Common myeloid progenitor, CD34-positive (primary cell): Measurements from ENCODE around the gene PNPLA2.

Experiments
- CTCF ChIA-PET: fragments of 350-600 bp; sonication (Branson Sonifier 250); formaldehyde crosslinking; loops from one replicate; lab custom pipeline; 2021; ENCODE audit warnings: antibody characterized with exemption; lab: Charles Lee
- POLR2A ChIA-PET: fragments of 350-600 bp; sonication (Branson Sonifier 250); formaldehyde crosslinking; loops from one replicate; lab custom pipeline; 2021; ENCODE audit warnings: antibody characterized with exemption; lab: Charles Lee
- DNase-seq, 3 donors: peaks; one replicate each; pipeline versions ENCODE4 v3.0.0 to v3.0.0-alpha.2; 2013
- H3K27ac ChIP-seq, 2 experiments: 1 replicate in 1 of 2; 2 replicates in 1 of 2; pipeline ENCODE4 v1.7.0; 2013; ENCODE audit warnings: inconsistent platforms in 2 of 2, low read length in 2 of 2, mild to moderate bottlenecking in 2 of 2, low read depth in 1 of 2, moderate library complexity in 1 of 2; ENCODE audit not compliant: severe bottlenecking in 2 of 2, insufficient read depth in 1 of 2, poor library complexity in 1 of 2
- H3K27me3 ChIP-seq, 5 experiments: replicated peaks in 2 of 5; 1 replicate in 3 of 5; 2 replicates in 2 of 5; pipeline versions ENCODE4 v1.6.1 to v1.7.0; 2013; ENCODE audit warnings: low read length in 4 of 5, mild to moderate bottlenecking in 2 of 5, moderate library complexity in 2 of 5, inconsistent platforms in 1 of 5; ENCODE audit not compliant: insufficient read depth in 5 of 5, control insufficient read depth in 4 of 5
- H3K36me3 ChIP-seq, 4 experiments: 1 replicate in 2 of 4; 2 replicates in 2 of 4; pipeline versions ENCODE4 v1.6.1 to v1.7.0; 2013; ENCODE audit warnings: low read length in 3 of 4, control low read depth in 1 of 4, mild to moderate bottlenecking in 1 of 4; ENCODE audit not compliant: control insufficient read depth in 4 of 4, insufficient read depth in 4 of 4
- H3K4me1 ChIP-seq, 4 experiments: 1 replicate in 3 of 4; 2 replicates in 1 of 4; pipeline versions ENCODE4 v1.6.1 to v1.7.1; 2013; ENCODE audit warnings: low read length in 3 of 4, mild to moderate bottlenecking in 3 of 4, control low read depth in 1 of 4, inconsistent platforms in 1 of 4, moderate library complexity in 1 of 4; ENCODE audit not compliant: control insufficient read depth in 4 of 4, insufficient read depth in 4 of 4; ENCODE audit errors: control extremely low read depth in 1 of 4
- H3K4me3 ChIP-seq, 7 experiments: 1 replicate in 4 of 7; 2 replicates in 3 of 7; pipeline versions ENCODE4 v1.5.1 to v1.7.0; 2013; ENCODE audit warnings: mild to moderate bottlenecking in 7 of 7, low read length in 6 of 7, moderate library complexity in 6 of 7, inconsistent platforms in 2 of 7, low read depth in 2 of 7, control low read depth in 1 of 7; ENCODE audit not compliant: insufficient read depth in 4 of 7, control insufficient read depth in 1 of 7; ENCODE audit errors: extremely low read depth in 1 of 7
- H3K9me3 ChIP-seq, 5 experiments: 1 replicate in 4 of 5; 2 replicates in 1 of 5; pipeline versions ENCODE4 v1.6.1 to v1.7.1; 2013; ENCODE audit warnings: low read length in 4 of 5, mild to moderate bottlenecking in 2 of 5, inconsistent platforms in 1 of 5, low read depth in 1 of 5, moderate library complexity in 1 of 5; ENCODE audit not compliant: control insufficient read depth in 4 of 5, insufficient read depth in 2 of 5; ENCODE audit errors: control extremely low read depth in 1 of 5
- WGBS: methylation state at CpG from one replicate; pipeline ENCODE4 v1.1.5; 2013; ENCODE audit not compliant: insufficient coverage; 5-methylcytosine and 5-hydroxymethylcytosine counted together

Gene PNPLA2

DNA sequence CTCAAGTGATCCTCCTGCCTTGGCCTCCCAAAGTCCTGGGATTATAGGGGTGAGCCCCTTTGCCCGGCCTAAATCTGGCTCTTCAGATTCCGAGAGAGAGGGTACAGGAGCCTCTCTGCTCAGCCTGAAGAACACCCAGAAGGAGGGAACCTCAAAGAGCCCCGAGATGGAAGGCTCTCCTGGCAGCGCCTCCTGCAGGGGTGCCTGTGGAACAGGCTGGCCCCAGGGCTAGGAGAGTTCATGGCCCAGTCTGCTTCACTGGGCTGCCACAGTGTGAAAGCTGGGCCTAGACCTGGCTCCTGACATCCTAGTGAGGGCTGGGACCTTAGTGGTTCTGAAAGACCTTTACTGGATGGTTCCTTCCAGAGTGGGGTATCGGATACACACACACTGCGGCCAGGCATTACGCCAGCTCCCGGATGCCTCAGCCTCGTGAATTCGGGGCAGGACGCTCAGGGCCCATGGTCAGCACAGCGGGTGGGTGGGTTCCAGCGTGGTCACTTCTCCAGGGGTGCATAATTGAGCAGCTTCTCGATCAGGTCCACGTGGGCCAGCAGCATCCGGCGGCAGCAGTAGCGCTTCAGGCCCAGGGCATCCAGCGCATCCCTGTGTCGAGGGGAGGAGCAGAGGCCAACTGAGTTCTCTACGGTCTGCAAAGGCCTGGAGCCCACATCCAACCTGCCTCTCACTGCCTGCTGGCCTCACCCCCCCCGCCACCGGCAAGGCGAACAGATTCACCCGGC lies 21.3 kb downstream of the PNPLA2 start:
- Histone ChIP-seq H3K9me3 (no peaks in the 10 kb centered on the region), H3K27ac (no peak overlapping the region), H3K27me3 (no peaks in the 10 kb centered on the region), H3K4me3 (no peak overlapping the region), H3K36me3 (peaks cover 2 to 45% (median 27%) of the 10 kb centered on the region in 4 experiments), H3K4me1 (peaks cover 0 to 38% (median 36%) of the 10 kb centered on the region in 4 experiments)
- WGBS: 94% methylated on average over 20 of the region's 25 CpGs
- no peak for DNase-seq
- ChIA-PET POLR2A (interaction anchor here (4.2 kb wide), 1 partner anchor 8 kb away, joined by 19 read pairs; the partner anchor contains the start of gene CD151), CTCF (interaction anchor here (1.0 to 2.2 kb wide), 6 partner anchors 9 to 136 kb away, joined by 3 to 11 read pairs (median 4); partner anchors contain the start of gene PNPLA2)

DNA sequence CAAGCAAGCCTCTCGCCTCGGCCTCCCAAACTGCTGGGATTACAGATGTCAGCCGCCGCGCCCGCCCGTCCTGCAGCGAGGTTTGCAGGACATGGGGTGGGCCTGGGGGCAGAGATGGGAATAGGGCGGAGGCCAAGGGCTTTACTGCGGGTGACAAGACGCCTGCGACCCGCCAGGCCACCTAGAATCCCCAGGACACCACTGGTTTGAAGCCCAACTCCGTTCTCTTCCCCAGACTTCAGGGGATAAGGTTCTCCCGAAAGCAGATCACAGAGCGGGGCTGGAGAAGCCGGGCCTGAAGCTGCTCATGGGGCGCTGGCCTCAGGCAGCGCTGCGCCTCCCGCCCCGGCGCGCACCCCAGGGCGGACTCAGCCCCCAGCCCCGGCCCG lies 23.3 kb downstream of the PNPLA2 start:
- Histone ChIP-seq H3K27ac (peak overlapping the region; percentile 84 to 95), H3K36me3 (peaks cover 2 to 37% (median 25%) of the 10 kb centered on the region in 4 experiments), H3K9me3 (no peaks in the 10 kb centered on the region), H3K4me3 (peak overlapping the region; percentile 81 to 99 (median 88)), H3K4me1 (peaks cover 0 to 52% (median 51%) of the 10 kb centered on the region in 4 experiments), H3K27me3 (no peaks in the 10 kb centered on the region)
- 1% methylated on average over 25 of the region's 27 CpGs for WGBS
- POLR2A ChIA-PET: interaction anchor here (0.5 to 4.2 kb wide), 6 partner anchors 10 to 393 kb away, joined by 3 to 19 read pairs (median 4); partner anchors contain the start of genes CD151 and PNPLA2
- CTCF ChIA-PET: interaction anchor here (1.5 to 2.2 kb wide), 4 partner anchors 8 to 28 kb away, joined by 4 to 11 read pairs (median 6); partner anchors contain the start of gene PNPLA2
- DNase-seq: peak in 1 of 3 donors; percentile 24

DNA sequence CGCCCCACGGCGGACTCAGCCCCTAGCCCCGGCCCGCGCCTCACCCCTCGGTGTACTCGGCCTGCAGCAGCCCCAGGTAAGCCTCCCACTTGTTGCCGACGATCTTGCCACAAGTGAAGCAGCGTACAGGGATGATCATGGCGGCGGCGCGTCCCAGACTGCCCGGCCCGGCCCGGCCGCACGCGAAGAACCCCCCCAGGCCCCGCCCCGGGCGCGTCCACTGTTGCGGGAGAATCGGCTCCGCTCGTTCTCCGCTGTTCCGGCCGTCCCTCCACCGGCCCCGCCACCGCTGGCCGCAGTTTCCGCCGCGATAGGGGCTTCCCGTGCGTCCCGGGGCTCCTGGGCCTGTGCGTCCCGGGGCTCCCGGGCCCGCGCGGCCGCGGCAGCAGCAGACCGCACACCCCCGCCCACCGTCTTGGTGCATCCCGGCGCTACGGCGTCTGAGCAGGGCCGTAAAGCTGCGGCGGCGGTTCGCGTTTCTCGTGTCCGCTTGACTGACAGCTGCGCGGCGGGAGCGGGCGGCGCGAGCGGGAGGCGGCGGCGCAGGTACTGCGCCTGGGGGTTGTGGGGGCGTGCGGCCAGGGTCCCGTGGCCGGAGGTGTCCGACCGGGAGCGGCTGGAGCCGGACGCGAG lies 23.8 kb downstream of the PNPLA2 start, which contains the start of the genes POLR2L and TSPAN4:
POLR2L (minus strand) TSS at position 160 of the 633 bp plus-strand sequence; CDS start at position 139, 21 bp downstream.
TSPAN4 (plus strand) TSS at position 483 of the 633 bp plus-strand sequence. CDS start 7,453 bp downstream, outside the sequence.
- H3K4me1 ChIP-seq: peaks cover 0 to 52% (median 51%) of the 10 kb centered on the region in 4 experiments
- POLR2A ChIA-PET: interaction anchor here (0.6 to 4.2 kb wide), 8 partner anchors 8 to 33 kb away, joined by 3 to 19 read pairs (median 4); partner anchors contain the start of genes CD151 and PNPLA2
- CTCF ChIA-PET: interaction anchor here (1.0 to 2.4 kb wide), 4 partner anchors 9 to 29 kb away, joined by 4 to 8 read pairs (median 4); partner anchors contain the start of gene PNPLA2
- DNase-seq: peak; percentile 84 to 93 (median 92)
- no peaks in the 10 kb centered on the region for H3K27me3 ChIP-seq
- under 1% methylated on average over 62 of the region's 87 CpGs for WGBS
- H3K9me3 ChIP-seq: no peaks in the 10 kb centered on the region
- H3K4me3 ChIP-seq: peak within 1 kb of the TSS; percentile 81 to 99 (median 88)
- peak within 1 kb of the TSS; percentile 84 to 95 for H3K27ac ChIP-seq
- H3K36me3 ChIP-seq: peaks cover 2 to 32% (median 23%) of the 10 kb centered on the region in 4 experiments

DNA sequence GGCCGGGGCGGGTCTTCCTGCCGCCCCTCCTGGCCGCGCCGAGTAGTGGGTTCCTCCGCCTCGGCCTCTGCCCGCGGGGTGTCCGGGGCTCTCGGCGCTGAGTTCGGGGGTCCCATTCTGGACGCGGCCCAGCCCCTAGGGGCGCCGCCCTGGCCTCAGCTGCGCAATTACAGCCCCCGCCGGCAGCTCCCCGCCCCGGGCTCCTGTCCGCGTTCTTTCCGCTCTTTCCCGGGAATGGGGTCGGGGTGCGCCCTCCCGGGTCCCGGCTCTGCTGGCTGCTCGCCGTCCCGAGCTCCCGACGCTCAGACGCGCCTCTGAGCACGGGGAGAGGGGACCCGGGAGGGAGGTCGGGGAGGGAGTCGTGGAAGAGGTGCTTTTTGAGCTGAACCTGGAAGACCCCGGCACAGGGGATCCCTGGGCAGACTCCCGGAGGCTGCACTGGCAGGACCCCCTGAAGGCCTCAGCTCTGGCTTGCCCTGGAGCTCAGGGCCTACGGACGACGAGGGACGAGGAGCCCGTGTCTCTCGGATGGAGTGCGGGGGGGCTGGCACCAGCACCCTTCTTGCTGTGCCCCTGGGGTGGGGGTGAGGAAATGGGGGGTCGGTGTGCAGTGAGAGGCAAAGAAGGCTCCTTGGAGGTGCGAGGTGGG lies 24.5 kb downstream of the PNPLA2 start:
- Histone ChIP-seq H3K27me3 (no peaks in the 10 kb centered on the region), H3K9me3 (no peaks in the 10 kb centered on the region), H3K36me3 (peaks cover 2 to 25% (median 18%) of the 10 kb centered on the region in 4 experiments), H3K4me3 (peak overlapping the region; percentile 29 to 99 (median 88)), H3K27ac (no peak overlapping the region), H3K4me1 (peaks cover 0 to 56% (median 53%) of the 10 kb centered on the region in 4 experiments)
- CTCF ChIA-PET: interaction anchor here (0.9 to 2.4 kb wide), 5 partner anchors 10 to 37 kb away, joined by 4 to 8 read pairs (median 5); partner anchors contain the start of gene PNPLA2
- POLR2A ChIA-PET: interaction anchor here (0.6 to 4.2 kb wide), 7 partner anchors 8 to 116 kb away, joined by 3 to 19 read pairs (median 4); partner anchors contain the start of genes CD151 and PNPLA2
- 2% methylated on average over 47 of the region's 53 CpGs for WGBS
- DNase-seq: no peak

DNA sequence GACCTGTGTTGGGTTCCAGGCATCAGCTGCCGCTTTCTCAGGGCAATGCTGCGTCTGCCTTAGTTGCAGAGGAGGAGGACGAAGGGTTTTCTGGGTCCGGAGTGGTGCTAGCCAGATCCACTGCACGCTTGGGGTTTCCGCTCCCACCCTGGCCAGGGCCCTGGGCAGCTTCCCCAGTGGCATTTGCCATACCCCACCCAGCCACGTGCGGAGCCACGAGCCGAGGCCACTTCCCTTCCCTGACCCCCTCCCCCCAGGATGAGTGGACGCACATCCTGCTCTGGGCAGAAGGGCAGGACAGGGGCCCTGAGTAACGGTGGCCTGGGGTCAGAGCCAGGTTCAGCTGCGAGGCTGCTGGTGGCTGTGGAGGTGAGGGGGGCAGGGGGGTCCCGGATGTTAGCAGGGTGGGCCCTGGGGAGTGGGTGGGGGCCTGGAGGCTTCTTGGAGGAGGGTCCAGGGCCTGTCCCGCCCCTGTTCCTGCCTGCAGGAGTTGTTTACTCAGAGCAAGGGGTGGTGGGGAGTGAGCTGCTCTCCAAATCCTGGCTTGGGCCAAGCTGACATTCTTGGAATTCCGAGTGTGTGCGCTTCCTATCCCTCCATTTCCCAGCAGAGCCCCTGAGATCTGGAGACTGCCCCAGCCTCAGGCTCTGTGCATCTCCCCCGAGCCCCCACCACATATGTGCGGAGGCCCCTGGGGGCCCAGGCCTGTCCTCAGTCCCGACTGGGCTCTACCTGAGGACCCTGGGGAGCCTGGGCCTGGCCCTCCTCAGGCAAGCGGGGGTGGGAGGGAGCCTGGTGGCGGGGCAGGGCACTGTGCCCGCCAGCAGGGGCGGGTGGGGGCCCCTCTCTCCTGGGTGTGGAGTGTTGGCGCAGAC lies 25.3 kb downstream of the PNPLA2 start:
- peaks cover 0 to 4% (median 0%) of the 10 kb centered on the region in 5 experiments for H3K27me3 ChIP-seq
- peak overlapping the region in 1 of 2 experiments; percentile 40 for H3K27ac ChIP-seq
- DNase-seq: peak in 1 of 3 donors; percentile 33
- peaks cover 0 to 64% (median 61%) of the 10 kb centered on the region in 4 experiments for H3K4me1 ChIP-seq
- H3K9me3 ChIP-seq: no peaks in the 10 kb centered on the region
- ChIA-PET CTCF (interaction anchor here (0.6 to 5.0 kb wide), 7 partner anchors 10 to 208 kb away, joined by 3 to 32 read pairs (median 5); partner anchors contain the start of gene PNPLA2), POLR2A (interaction anchor here (0.6 to 4.2 kb wide), 7 partner anchors 9 to 38 kb away, joined by 3 to 19 read pairs (median 3); partner anchors contain the start of gene CD151)
- peaks cover 2 to 17% (median 13%) of the 10 kb centered on the region in 4 experiments for H3K36me3 ChIP-seq
- WGBS: 8% methylated on average over 15 of the region's 25 CpGs
- H3K4me3 ChIP-seq: peak overlapping the region in 6 of 7 experiments; percentile 55 to 99 (median 89)
